Left ventricle myocardium inferior (tissue), 1 donor: ENCODE results near the gene TMX2. TPM values are rescaled to one million over a fixed set of nuclear protein-coding genes. Genes with fewer than 3 reads are reported as not detected.
"Not testable (repeated sequence)": the region's sequence is repeated elsewhere in the genome, so short reads cannot be mapped to it uniquely, and the experiment has no call there.

Source experiments
- DNase-seq: peaks from one replicate; pipeline ENCODE4 v3.0.0-alpha.2; 2020
- H3K27ac ChIP-seq: fragments of 200-600 bp; replicated peaks from 2 replicates; pipeline ENCODE4 v1.8.0; 2021
- H3K27me3 ChIP-seq: fragments of 200-600 bp; 2 replicates; pipeline ENCODE4 v1.8.0; 2021; ENCODE audit warnings: low read depth
- H3K36me3 ChIP-seq: fragments of 200-600 bp; 2 replicates; pipeline ENCODE4 v1.8.0; 2021
- H3K4me1 ChIP-seq: fragments of 200-600 bp; 2 replicates; pipeline ENCODE4 v1.8.0; 2021
- H3K4me3 ChIP-seq: fragments of 200-600 bp; 2 replicates; pipeline ENCODE4 v1.8.0; 2021; ENCODE audit warnings: mild to moderate bottlenecking, moderate library complexity
- H3K9me3 ChIP-seq: fragments of 200-600 bp; replicated peaks from 2 replicates; pipeline ENCODE4 v1.8.0; 2021
- intact Hi-C: fragments of 100-400 bp; cut with micrococcal nuclease; formaldehyde crosslinking; loops from one replicate; pipeline ENCODE4 v1.11.0; 2022
- total RNA-seq: library from RNA; stranded (reverse); fragmentation: NEBNext Ultra II Directional; extraction: Animal tissue kit (Norgen Biotek cat#: 25700); gene quantifications from one replicate; pipeline ENCODE4 v1.2.1, GENCODE V29; 2021
- TF ChIP-seq, protein P1 (sequence below): fragments of 200-600 bp; IDR thresholded peaks from 2 replicates; pipeline ENCODE4 v1.8.0; 2021; ENCODE audit warnings: antibody characterized with exemption, mild to moderate bottlenecking, borderline replicate concordance
- donor health status: DM: no; HTN: yes; CAD: no; lungs with severe emphysema.

TMX2 gene
- total RNA-seq, 1 donor from 2014 or later: 64.3 TPM

DNA sequence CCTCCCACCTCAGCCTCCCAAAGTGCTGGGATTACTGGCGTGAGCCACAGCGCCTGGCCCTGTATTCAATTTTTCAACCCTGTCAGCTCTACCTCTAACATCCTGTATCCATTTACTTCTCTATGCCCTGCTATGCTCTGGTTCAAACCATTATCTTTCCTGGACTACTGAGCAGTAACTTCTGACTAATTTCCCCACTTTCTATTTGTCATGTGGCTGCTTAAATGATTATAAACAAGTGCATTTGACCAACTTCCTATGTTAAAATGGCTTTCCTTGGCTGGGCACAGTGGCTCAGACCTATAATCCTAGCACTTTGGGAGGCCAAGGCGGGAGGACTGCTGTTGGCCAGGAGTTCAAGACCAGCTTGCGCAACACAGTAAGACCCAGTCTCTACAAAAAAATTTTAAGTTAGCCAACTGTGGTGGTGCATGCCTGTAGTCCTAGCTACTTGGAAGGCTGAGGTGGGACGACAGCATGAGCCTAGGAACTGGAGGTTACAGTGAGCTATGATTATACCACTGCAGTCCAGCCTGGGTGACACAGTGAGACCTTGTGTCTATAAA, 2.5 kb upstream of the TMX2 start:
- H3K27ac ChIP-seq: no peak overlapping the region
- intact Hi-C loops: no loop called here

DNA sequence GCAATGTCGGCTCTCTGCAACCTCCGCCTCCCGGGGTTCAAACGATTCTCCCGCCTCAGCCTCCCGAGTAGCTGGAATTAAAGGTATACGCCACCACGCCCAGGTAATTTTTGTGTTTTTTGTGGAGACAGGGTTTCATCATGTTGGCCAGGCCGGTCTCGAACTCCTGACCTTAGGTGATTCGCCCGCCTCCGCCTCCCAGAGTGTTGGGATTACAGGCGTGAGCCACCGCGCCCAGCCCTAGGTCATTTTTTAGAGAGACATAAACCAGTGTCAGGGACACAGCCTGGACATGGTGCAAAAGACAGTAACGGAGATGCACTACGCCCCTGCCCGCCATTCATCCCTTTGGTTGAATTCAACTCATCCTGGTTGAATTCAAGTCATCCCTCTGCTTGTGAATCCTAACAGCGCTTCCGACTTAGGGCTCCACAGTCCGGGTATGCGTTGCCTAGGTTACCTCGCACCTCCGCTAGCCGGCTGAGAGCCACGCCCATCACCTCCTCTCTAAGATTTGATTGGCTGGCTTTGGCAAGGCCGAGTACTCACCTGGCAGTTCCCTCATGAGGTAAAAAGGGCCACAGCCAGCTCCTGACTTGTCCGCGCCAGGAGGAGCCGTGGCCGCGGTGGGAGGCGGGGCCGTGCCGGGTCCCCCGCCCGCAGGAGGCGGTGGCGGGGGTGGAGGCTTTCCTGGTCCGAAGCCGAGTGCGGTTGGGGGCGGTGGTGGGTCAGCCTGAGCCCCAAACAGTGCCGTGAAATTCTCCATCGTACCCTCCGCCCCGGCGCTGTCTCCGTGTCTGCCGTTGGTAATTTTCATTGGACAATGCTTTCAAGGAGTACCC, 758 bp upstream of the TMX2 start, which contains the start of gene MED19:
Gene MED19, minus strand, starts transcription at position 802 of the 842 bp plus-strand sequence. Its CDS starts 36 bp downstream, at position 766.
- intact Hi-C loops: no loop called here

More for the DNA sequence above, 2.5 kb upstream of the TMX2 start:
- H3K4me3 ChIP-seq: no peak overlapping the region
- peaks cover 3% of the 10 kb centered on the region for H3K36me3 ChIP-seq
- peaks cover 50% of the 10 kb centered on the region for H3K4me1 ChIP-seq
- no peak for DNase-seq
- no peaks in the 10 kb centered on the region for H3K9me3 ChIP-seq
- TF ChIP-seq, protein P1, sequence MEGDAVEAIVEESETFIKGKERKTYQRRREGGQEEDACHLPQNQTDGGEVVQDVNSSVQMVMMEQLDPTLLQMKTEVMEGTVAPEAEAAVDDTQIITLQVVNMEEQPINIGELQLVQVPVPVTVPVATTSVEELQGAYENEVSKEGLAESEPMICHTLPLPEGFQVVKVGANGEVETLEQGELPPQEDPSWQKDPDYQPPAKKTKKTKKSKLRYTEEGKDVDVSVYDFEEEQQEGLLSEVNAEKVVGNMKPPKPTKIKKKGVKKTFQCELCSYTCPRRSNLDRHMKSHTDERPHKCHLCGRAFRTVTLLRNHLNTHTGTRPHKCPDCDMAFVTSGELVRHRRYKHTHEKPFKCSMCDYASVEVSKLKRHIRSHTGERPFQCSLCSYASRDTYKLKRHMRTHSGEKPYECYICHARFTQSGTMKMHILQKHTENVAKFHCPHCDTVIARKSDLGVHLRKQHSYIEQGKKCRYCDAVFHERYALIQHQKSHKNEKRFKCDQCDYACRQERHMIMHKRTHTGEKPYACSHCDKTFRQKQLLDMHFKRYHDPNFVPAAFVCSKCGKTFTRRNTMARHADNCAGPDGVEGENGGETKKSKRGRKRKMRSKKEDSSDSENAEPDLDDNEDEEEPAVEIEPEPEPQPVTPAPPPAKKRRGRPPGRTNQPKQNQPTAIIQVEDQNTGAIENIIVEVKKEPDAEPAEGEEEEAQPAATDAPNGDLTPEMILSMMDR: no peak
- H3K27me3 ChIP-seq: no peaks in the 10 kb centered on the region

DNA sequence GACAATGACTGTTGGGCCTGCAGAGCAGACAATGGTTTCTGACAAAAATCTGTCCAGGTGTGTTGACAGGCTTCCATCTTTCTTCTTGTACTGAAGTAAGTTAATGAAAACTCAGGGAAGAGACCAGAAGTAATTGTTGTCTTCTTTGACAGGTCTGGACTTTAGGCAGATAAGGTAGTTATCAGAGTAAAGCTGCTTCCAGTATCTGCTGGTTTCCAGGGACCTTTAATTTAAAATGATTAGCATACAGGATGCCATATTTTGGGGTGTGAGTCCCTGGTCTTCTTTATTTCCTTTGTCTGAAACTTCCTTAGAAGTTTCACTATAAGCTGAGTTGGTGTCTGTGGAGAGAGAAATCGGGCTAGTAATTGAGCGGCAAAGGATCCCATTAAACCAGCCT, 1.4 kb downstream of the TMX2 start:
- Histone ChIP-seq H3K4me3 (peak overlapping the region; percentile 87), H3K27me3 (no peaks in the 10 kb centered on the region), H3K9me3 (no peaks in the 10 kb centered on the region), H3K4me1 (peaks cover 56% of the 10 kb centered on the region), H3K27ac (no peak overlapping the region), H3K36me3 (peaks cover 8% of the 10 kb centered on the region)
- DNase-seq: no peak
- TF ChIP-seq, protein P1: no peak
- intact Hi-C loops: no loop called here

More for the DNA sequence above, 758 bp upstream of the TMX2 start, which contains the start of gene MED19:
- Histone ChIP-seq H3K4me1 (peaks cover 56% of the 10 kb centered on the region), H3K27me3 (no peaks in the 10 kb centered on the region), H3K27ac (peak within 1 kb of the TSS; percentile 92), H3K4me3 (peak within 1 kb of the TSS; percentile 87), H3K9me3 (no peaks in the 10 kb centered on the region), H3K36me3 (no peaks in the 10 kb centered on the region)
- TF ChIP-seq, protein P1: no peak
- peak; percentile 80 for DNase-seq

DNA sequence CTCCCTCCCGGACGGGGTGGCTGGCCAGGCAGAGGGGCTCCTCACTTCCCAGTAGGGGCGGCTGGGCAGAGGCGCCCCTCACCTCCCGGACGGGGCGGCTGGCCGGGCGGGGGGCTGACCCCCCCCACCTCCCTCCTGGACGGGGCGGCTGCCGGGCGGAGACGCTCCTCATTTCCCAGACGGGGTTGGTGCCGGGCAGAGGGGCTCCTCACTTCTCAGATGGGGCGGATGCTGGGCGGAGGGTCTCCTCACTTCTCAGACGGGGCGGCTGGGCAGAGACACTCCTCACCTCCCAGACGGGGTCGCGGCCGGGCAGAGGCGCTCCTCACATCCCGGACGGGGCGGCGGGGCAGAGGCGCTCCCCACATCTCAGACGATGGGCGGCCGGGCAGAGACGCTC, 4.3 kb downstream of the TMX2 start:
- H3K4me1 ChIP-seq: peaks cover 35% of the 10 kb centered on the region
- H3K27ac ChIP-seq, H3K9me3 ChIP-seq, intact Hi-C loops, H3K4me3 ChIP-seq, H3K27me3 ChIP-seq, DNase-seq: not testable (repeated sequence)
- peaks cover 21% of the 10 kb centered on the region for H3K36me3 ChIP-seq

DNA sequence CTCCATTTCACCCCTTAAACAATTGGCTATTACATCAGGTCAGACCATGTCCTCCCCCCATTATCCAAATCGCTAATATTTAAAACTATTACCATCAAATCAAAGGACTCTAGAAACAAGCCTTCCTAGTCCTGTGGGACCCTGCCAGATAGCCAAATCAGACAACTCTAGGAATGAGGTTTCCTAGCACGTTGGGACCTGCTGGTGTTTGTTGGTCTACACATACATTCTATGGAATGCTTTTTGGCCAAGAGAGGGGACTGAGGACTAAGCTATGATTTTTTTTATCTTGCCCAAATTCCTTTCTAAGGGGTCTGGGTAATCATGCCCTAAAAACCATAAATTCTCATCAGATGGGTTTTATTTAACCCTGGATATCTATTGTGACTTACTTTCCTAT, 14.8 kb downstream of the TMX2 start:
- Histone ChIP-seq H3K36me3 (peaks cover 3% of the 10 kb centered on the region), H3K27ac (no peak overlapping the region), H3K9me3 (no peaks in the 10 kb centered on the region), H3K27me3 (no peaks in the 10 kb centered on the region), H3K4me1 (peaks cover 26% of the 10 kb centered on the region), H3K4me3 (no peak overlapping the region)
- intact Hi-C loops: no loop called here
- no peak for DNase-seq
- TF ChIP-seq, protein P1: no peak

DNA sequence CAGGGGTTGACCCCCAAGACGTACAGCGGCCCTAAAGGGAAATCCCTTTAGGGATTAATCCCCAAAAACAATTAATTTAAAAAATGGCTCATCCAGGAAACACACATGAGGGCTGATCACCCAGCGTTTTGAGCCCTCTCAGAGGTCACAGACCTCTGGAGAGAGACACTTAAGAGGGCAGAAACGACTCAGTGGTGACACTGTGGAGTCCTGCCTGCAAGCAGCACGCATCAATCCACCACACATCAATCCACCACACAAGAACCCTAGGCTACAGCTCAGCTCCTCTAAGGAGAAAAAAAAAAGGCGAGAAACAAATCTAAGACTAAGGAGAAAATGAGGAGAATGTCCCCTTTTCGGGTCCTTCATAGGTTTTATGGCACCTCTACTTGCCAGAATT, 16.4 kb downstream of the TMX2 start:
- TF ChIP-seq, protein P1: no peak
- intact Hi-C loops: no loop called here
- H3K27ac ChIP-seq: no peak overlapping the region
- H3K9me3 ChIP-seq: no peaks in the 10 kb centered on the region
- H3K36me3 ChIP-seq: no peaks in the 10 kb centered on the region
- H3K4me1 ChIP-seq: peaks cover 22% of the 10 kb centered on the region
- no peak overlapping the region for H3K4me3 ChIP-seq
- no peaks in the 10 kb centered on the region for H3K27me3 ChIP-seq
- no peak for DNase-seq
